ENCODE data around the gene RAMAC.

RAMAC gene

DNA sequence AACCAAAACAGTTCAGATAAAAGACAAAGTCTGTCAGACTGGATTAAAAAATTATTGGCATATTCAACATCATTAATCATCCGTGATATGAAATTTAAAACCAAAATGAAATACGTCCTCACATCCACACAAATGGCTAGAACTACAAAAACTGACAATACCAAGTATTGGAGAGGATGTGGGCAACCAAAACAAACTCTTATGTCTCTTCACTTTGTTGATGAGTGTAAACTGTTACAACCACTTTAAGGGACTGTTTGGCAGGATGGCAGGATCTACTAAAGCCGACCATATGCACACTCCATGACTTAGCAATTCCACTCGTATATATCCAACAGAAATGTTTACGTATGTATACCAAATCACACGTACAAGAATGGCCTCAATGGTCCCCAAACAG, 50.2 kb downstream of the RAMAC start:
- Histone ChIP-seq H3K27me3 (no peaks in the 10 kb centered on the region), H3K4me1 (ENCODE audit: control insufficient read depth in 1 of 2, insufficient read depth in 1 of 2, low read depth in 1 of 2, low read length in 1 of 2) (no peaks in the 10 kb centered on the region), H3K27ac (no peak overlapping the region), H3K36me3 (peaks cover 29% of the 10 kb centered on the region), H3K9me3 (no peaks in the 10 kb centered on the region), H3K4me3 (ENCODE audit: low read depth in 1 of 2, low read length in 1 of 2) (no peak overlapping the region)
- TF ChIP-seq, protein P1, sequence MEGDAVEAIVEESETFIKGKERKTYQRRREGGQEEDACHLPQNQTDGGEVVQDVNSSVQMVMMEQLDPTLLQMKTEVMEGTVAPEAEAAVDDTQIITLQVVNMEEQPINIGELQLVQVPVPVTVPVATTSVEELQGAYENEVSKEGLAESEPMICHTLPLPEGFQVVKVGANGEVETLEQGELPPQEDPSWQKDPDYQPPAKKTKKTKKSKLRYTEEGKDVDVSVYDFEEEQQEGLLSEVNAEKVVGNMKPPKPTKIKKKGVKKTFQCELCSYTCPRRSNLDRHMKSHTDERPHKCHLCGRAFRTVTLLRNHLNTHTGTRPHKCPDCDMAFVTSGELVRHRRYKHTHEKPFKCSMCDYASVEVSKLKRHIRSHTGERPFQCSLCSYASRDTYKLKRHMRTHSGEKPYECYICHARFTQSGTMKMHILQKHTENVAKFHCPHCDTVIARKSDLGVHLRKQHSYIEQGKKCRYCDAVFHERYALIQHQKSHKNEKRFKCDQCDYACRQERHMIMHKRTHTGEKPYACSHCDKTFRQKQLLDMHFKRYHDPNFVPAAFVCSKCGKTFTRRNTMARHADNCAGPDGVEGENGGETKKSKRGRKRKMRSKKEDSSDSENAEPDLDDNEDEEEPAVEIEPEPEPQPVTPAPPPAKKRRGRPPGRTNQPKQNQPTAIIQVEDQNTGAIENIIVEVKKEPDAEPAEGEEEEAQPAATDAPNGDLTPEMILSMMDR (IDR thresholded peaks at IDR 0.05) = no peak

DNA sequence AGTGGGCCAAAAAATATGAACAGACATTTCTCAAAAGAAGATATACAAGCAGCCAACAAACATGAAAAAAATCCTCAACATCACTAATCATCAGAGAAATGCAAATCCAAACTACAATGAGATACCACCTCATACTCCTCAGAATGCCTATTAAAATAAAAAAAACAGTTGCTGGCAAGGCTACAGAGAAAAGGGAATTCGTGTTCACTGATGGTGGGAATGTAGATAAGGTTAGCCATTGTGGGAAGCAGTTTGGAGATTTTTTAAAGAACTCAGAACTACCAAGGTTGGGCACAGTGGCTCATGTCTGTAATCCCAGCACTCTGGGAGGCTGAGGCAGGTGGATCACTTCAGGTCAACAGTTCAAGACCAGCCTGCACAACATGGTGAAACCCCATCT, 53.2 kb downstream of the RAMAC start:
- no peaks in the 10 kb centered on the region for H3K4me1 ChIP-seq (ENCODE audit: control insufficient read depth in 1 of 2, insufficient read depth in 1 of 2, low read depth in 1 of 2, low read length in 1 of 2)
- peaks cover 37% of the 10 kb centered on the region for H3K36me3 ChIP-seq
- H3K9me3 ChIP-seq = no peaks in the 10 kb centered on the region
- H3K4me3 ChIP-seq (ENCODE audit: low read depth in 1 of 2, low read length in 1 of 2) = no peak overlapping the region
- H3K27ac ChIP-seq = no peak overlapping the region
- no peaks in the 10 kb centered on the region for H3K27me3 ChIP-seq
- TF ChIP-seq, protein P1 (IDR thresholded peaks at IDR 0.05) = no peak
